Common myeloid progenitor, CD34-positive (primary cell): ENCODE data around the gene TBXAS1.

Source experiments
- CTCF ChIA-PET: fragments of 350-600 bp; sonication (Branson Sonifier 250); formaldehyde crosslinking; loops from one replicate; lab custom pipeline; 2021; ENCODE audit warnings: antibody characterized with exemption; lab: Charles Lee
- POLR2A ChIA-PET: fragments of 350-600 bp; sonication (Branson Sonifier 250); formaldehyde crosslinking; loops from one replicate; lab custom pipeline; 2021; ENCODE audit warnings: antibody characterized with exemption; lab: Charles Lee
- DNase-seq, 3 donors: peaks; one replicate each; pipeline versions ENCODE4 v3.0.0 to v3.0.0-alpha.2; 2013
- H3K27ac ChIP-seq, 2 experiments: 1 replicate in 1 of 2; 2 replicates in 1 of 2; pipeline ENCODE4 v1.7.0; 2013; ENCODE audit warnings: inconsistent platforms in 2 of 2, low read length in 2 of 2, mild to moderate bottlenecking in 2 of 2, low read depth in 1 of 2, moderate library complexity in 1 of 2; ENCODE audit not compliant: severe bottlenecking in 2 of 2, insufficient read depth in 1 of 2, poor library complexity in 1 of 2
- H3K27me3 ChIP-seq, 5 experiments: replicated peaks in 2 of 5; 1 replicate in 3 of 5; 2 replicates in 2 of 5; pipeline versions ENCODE4 v1.6.1 to v1.7.0; 2013; ENCODE audit warnings: low read length in 4 of 5, mild to moderate bottlenecking in 2 of 5, moderate library complexity in 2 of 5, inconsistent platforms in 1 of 5; ENCODE audit not compliant: insufficient read depth in 5 of 5, control insufficient read depth in 4 of 5
- H3K36me3 ChIP-seq, 4 experiments: 1 replicate in 2 of 4; 2 replicates in 2 of 4; pipeline versions ENCODE4 v1.6.1 to v1.7.0; 2013; ENCODE audit warnings: low read length in 3 of 4, control low read depth in 1 of 4, mild to moderate bottlenecking in 1 of 4; ENCODE audit not compliant: control insufficient read depth in 4 of 4, insufficient read depth in 4 of 4
- H3K4me1 ChIP-seq, 4 experiments: 1 replicate in 3 of 4; 2 replicates in 1 of 4; pipeline versions ENCODE4 v1.6.1 to v1.7.1; 2013; ENCODE audit warnings: low read length in 3 of 4, mild to moderate bottlenecking in 3 of 4, control low read depth in 1 of 4, inconsistent platforms in 1 of 4, moderate library complexity in 1 of 4; ENCODE audit not compliant: control insufficient read depth in 4 of 4, insufficient read depth in 4 of 4; ENCODE audit errors: control extremely low read depth in 1 of 4
- H3K4me3 ChIP-seq, 7 experiments: 1 replicate in 4 of 7; 2 replicates in 3 of 7; pipeline versions ENCODE4 v1.5.1 to v1.7.0; 2013; ENCODE audit warnings: mild to moderate bottlenecking in 7 of 7, low read length in 6 of 7, moderate library complexity in 6 of 7, inconsistent platforms in 2 of 7, low read depth in 2 of 7, control low read depth in 1 of 7; ENCODE audit not compliant: insufficient read depth in 4 of 7, control insufficient read depth in 1 of 7; ENCODE audit errors: extremely low read depth in 1 of 7
- H3K9me3 ChIP-seq, 5 experiments: 1 replicate in 4 of 5; 2 replicates in 1 of 5; pipeline versions ENCODE4 v1.6.1 to v1.7.1; 2013; ENCODE audit warnings: low read length in 4 of 5, mild to moderate bottlenecking in 2 of 5, inconsistent platforms in 1 of 5, low read depth in 1 of 5, moderate library complexity in 1 of 5; ENCODE audit not compliant: control insufficient read depth in 4 of 5, insufficient read depth in 2 of 5; ENCODE audit errors: control extremely low read depth in 1 of 5
- WGBS: methylation state at CpG from one replicate; pipeline ENCODE4 v1.1.5; 2013; ENCODE audit not compliant: insufficient coverage; 5-methylcytosine and 5-hydroxymethylcytosine counted together

The TBXAS1 gene

GRCh38 chr7:139950881-139951525 is 121.9 kb downstream of the TBXAS1 start:
- CTCF ChIA-PET, result no interaction called here
- H3K27me3 ChIP-seq, result no peaks in the 10 kb centered on the region
- over 99% methylated on average over 8 of the region's 10 CpGs for WGBS
- H3K4me3 ChIP-seq, result no peak overlapping the region
- no peak overlapping the region for H3K27ac ChIP-seq
- peaks cover under 1 to 9% (median 3%) of the 10 kb centered on the region in 5 experiments for H3K9me3 ChIP-seq
- H3K36me3 ChIP-seq, result peaks cover 7 to 36% (median 23%) of the 10 kb centered on the region in 4 experiments
- H3K4me1 ChIP-seq, result no peaks in the 10 kb centered on the region
- no peak for DNase-seq
- POLR2A ChIA-PET, result no interaction called here

- POLR2A ChIA-PET, result no interaction called here
- no peak overlapping the region for H3K27ac ChIP-seq
- WGBS, result 95% methylated on average over 6 of the region's 7 CpGs
- no peaks in the 10 kb centered on the region for H3K27me3 ChIP-seq
- no peaks in the 10 kb centered on the region for H3K4me1 ChIP-seq
- H3K36me3 ChIP-seq, result peaks cover 12 to 42% (median 28%) of the 10 kb centered on the region in 4 experiments
- H3K9me3 ChIP-seq, result no peaks in the 10 kb centered on the region
- DNase-seq, result no peak
- CTCF ChIA-PET, result interaction anchor here (0.6 to 1.1 kb wide), 3 partner anchors 9 to 82 kb away, joined by 3 read pairs; no protein-coding TSS in a partner anchor
- H3K4me3 ChIP-seq, result no peak overlapping the region
Measured at GRCh38 chr7:139953229-139953628, 124.2 kb downstream of the TBXAS1 start.

- Histone ChIP-seq H3K9me3 (no peaks in the 10 kb centered on the region), H3K27ac (no peak overlapping the region), H3K36me3 (peaks cover 16 to 59% (median 31%) of the 10 kb centered on the region in 4 experiments), H3K4me3 (no peak overlapping the region), H3K27me3 (no peaks in the 10 kb centered on the region), H3K4me1 (no peaks in the 10 kb centered on the region)
- no peak for DNase-seq
- 97% methylated on average over 17 of the region's 17 CpGs for whole genome bisulfite sequencing
- ChIA-PET CTCF (no interaction called here), POLR2A (no interaction called here)
Measured at GRCh38 chr7:139955109-139955820, 126.2 kb downstream of the TBXAS1 start.

- Histone ChIP-seq H3K4me1 (no peaks in the 10 kb centered on the region), H3K36me3 (peaks cover 20 to 75% (median 51%) of the 10 kb centered on the region in 4 experiments), H3K4me3 (no peak overlapping the region), H3K27ac (no peak overlapping the region), H3K9me3 (no peaks in the 10 kb centered on the region), H3K27me3 (no peaks in the 10 kb centered on the region)
- CTCF ChIA-PET, result interaction anchor here (1.3 to 1.6 kb wide), 2 partner anchors 15 to 340 kb away, joined by 4 to 5 read pairs; no protein-coding TSS in a partner anchor
- POLR2A ChIA-PET, result no interaction called here
- DNase-seq, result no peak
- 97% methylated on average over 10 of the region's 14 CpGs for WGBS
Measured at GRCh38 chr7:139958599-139959284, 129.7 kb downstream of the TBXAS1 start.

GRCh38 chr7:139959285-139959628 is 130.2 kb downstream of the TBXAS1 start:
- CTCF ChIA-PET, result interaction anchor here (1.1 to 1.6 kb wide), 3 partner anchors 15 to 341 kb away, joined by 3 to 5 read pairs (median 4); no protein-coding TSS in a partner anchor
- 83% methylated on average over 6 of the region's 6 CpGs for WGBS
- H3K9me3 ChIP-seq, result no peaks in the 10 kb centered on the region
- H3K4me3 ChIP-seq, result no peak overlapping the region
- H3K4me1 ChIP-seq, result no peaks in the 10 kb centered on the region
- H3K27me3 ChIP-seq, result no peaks in the 10 kb centered on the region
- no peak overlapping the region for H3K27ac ChIP-seq
- H3K36me3 ChIP-seq, result peaks cover 18 to 76% (median 51%) of the 10 kb centered on the region in 4 experiments
- POLR2A ChIA-PET, result no interaction called here
- no peak for DNase-seq

GRCh38 chr7:139959718-139960117 is 130.7 kb downstream of the TBXAS1 start:
- DNase-seq, result no peak
- ChIA-PET CTCF (interaction anchor here (1.1 to 1.6 kb wide), 2 partner anchors 14 to 16 kb away, joined by 3 to 5 read pairs; no protein-coding TSS in a partner anchor), POLR2A (no interaction called here)
- Histone ChIP-seq H3K4me1 (no peaks in the 10 kb centered on the region), H3K27me3 (no peaks in the 10 kb centered on the region), H3K27ac (no peak overlapping the region), H3K4me3 (no peak overlapping the region), H3K36me3 (peaks cover 18 to 80% (median 53%) of the 10 kb centered on the region in 4 experiments), H3K9me3 (no peaks in the 10 kb centered on the region)
- WGBS, result 100% methylated on average over 1 of the region's 5 CpGs
